Colonic mucosa (tissue), 4 donors: Measurements from ENCODE around the gene WDR83. TPM values are rescaled to one million over a fixed set of nuclear protein-coding genes. Genes with fewer than 3 reads are reported as not detected.

ENCODE experiments used
- DNase-seq: peaks from one replicate; pipeline ENCODE4 v3.0.0-alpha.2; 2020
- H3K27ac ChIP-seq: fragments of 200-600 bp; one replicate; pipeline ENCODE4 v1.8.0; 2021
- H3K27me3 ChIP-seq: fragments of 200-600 bp; one replicate; pipeline ENCODE4 v1.8.0; 2021
- H3K36me3 ChIP-seq: fragments of 200-600 bp; one replicate; pipeline ENCODE4 v1.8.0; 2021
- H3K4me1 ChIP-seq: fragments of 200-600 bp; one replicate; pipeline ENCODE4 v1.8.0; 2021; ENCODE audit warnings: mild to moderate bottlenecking
- H3K4me3 ChIP-seq: fragments of 200-600 bp; one replicate; pipeline ENCODE4 v1.8.0; 2021
- H3K9ac ChIP-seq, 2 donors: one replicate each; pipeline ENCODE4 v1.7.0; 2013; ENCODE audit warnings: control low read depth in 2 of 2, low read depth in 2 of 2, low read length in 2 of 2
- H3K9me3 ChIP-seq: fragments of 200-600 bp; one replicate; pipeline ENCODE4 v1.8.0; 2021
- CTCF ChIP-seq: fragments of 200-600 bp; IDR thresholded peaks from one replicate; pipeline ENCODE4 v1.8.0; 2022; ENCODE audit warnings: antibody characterized with exemption, mild to moderate bottlenecking
- intact Hi-C: fragments of 100-400 bp; cut with DNase I; formaldehyde crosslinking; loops from one replicate; pipeline ENCODE4 v1.14.1; 2022
- total RNA-seq, 2 donors: library from RNA; stranded (reverse); fragmentation: NEBNext Ultra II Directional in 1 of 2; extraction: Animal tissue kit (Norgen Biotek cat#: 25700) in 1 of 2; gene quantifications; one replicate each; pipeline ENCODE4 v1.2.1, GENCODE V29; 2021
- donor health status: healthy.
- donor health status: DM: no; HTN: no; CAD: no.
- donor health status: DM: no; HTN: no; CAD: no.

WDR83 gene
- total RNA-seq, 2 donors from 2014 or later, result 7.3 to 17.9 TPM

- Histone ChIP-seq H3K27ac (no peak overlapping the region), H3K9me3 (no peaks in the 10 kb centered on the region), H3K27me3 (no peaks in the 10 kb centered on the region), H3K9ac (no peak overlapping the region), H3K4me1 (peaks cover 3% of the 10 kb centered on the region), H3K4me3 (no peak overlapping the region), H3K36me3 (peaks cover 11% of the 10 kb centered on the region)
- TF ChIP-seq CTCF, result no peak
- intact Hi-C loops, result no loop called here
- no peak for DNase-seq
Observed at GRCh38 chr19:12680034-12680433, 13.4 kb downstream of the WDR83 start.

GRCh38 chr19:12681074-12681987, 14.7 kb downstream of the WDR83 start, which contains the start of gene DHPS:
Gene DHPS, minus strand, starts transcription at chr19:12681880. Its CDS starts 114 bp downstream, at chr19:12681766.
- H3K4me3 ChIP-seq, result peak within 1 kb of the TSS; percentile 91
- H3K4me1 ChIP-seq, result peaks cover 3% of the 10 kb centered on the region
- no peak for TF ChIP-seq CTCF
- no peaks in the 10 kb centered on the region for H3K9me3 ChIP-seq
- intact Hi-C loops, result no loop called here
- H3K27me3 ChIP-seq, result no peaks in the 10 kb centered on the region
- DNase-seq, result peak; percentile 95
- peak within 1 kb of the TSS; percentile 99 for H3K27ac ChIP-seq
- H3K36me3 ChIP-seq, result peaks cover 11% of the 10 kb centered on the region
- peak within 1 kb of the TSS; percentile 95 to 97 for H3K9ac ChIP-seq

- Histone ChIP-seq H3K9me3 (no peaks in the 10 kb centered on the region), H3K4me3 (no peak overlapping the region), H3K36me3 (no peaks in the 10 kb centered on the region), H3K27ac (no peak overlapping the region), H3K9ac (no peak overlapping the region), H3K27me3 (no peaks in the 10 kb centered on the region), H3K4me1 (no peaks in the 10 kb centered on the region)
- intact Hi-C loops, result no loop called here
- no peak for DNase-seq
- no peak for TF ChIP-seq CTCF
Observed at GRCh38 chr19:12685831-12686230, 19.2 kb downstream of the WDR83 start.

DNA sequence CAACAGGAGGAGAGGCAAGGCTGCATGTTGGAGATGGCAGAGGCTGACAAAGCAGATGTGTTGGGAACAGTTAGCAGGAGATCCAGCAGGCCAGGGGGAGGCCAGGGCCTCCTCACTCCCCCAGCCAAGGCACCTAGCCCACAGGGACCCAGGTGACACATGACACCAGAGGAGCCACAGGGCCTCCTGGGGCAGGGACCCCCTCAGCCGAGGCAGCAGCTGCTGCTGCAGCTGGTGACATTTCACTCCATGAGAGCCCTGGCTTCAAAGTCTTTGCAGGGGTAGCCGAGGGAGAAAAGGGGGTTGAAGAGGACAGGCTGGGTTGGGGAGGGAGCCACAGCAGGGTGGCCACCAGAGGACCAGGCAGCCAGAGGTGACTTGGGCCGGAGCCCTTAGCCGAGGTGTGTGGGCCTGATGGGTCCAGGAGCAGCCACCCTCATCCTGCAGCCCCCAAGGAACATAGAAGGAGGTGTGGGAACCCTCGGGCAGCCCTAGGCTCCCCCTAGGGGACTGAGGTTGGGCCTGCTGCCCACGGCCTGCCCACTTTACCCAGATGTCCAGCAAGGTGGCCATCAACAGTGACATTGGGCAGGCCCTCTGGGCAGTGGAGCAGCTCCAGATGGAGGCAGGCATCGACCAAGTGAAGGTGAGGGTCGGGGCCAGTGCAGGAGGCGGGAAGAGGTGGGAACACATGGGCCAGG, 21.0 kb downstream of the WDR83 start, which contains the start of gene GNG14:
GNG14 (plus strand) TSS at position 503 of the 701 bp plus-strand sequence; CDS start at position 554, 51 bp downstream.
- H3K27ac ChIP-seq, result no peak within 1 kb of the TSS
- DNase-seq, result no peak
- H3K27me3 ChIP-seq, result no peaks in the 10 kb centered on the region
- no peaks in the 10 kb centered on the region for H3K4me1 ChIP-seq
- no peak for TF ChIP-seq CTCF
- no peaks in the 10 kb centered on the region for H3K36me3 ChIP-seq
- H3K9ac ChIP-seq, result no peak within 1 kb of the TSS
- intact Hi-C loops, result no loop called here
- no peak within 1 kb of the TSS for H3K4me3 ChIP-seq
- H3K9me3 ChIP-seq, result no peaks in the 10 kb centered on the region

GRCh38 chr19:12689012-12689411, 22.4 kb downstream of the WDR83 start:
- DNase-seq, result no peak
- no peak for TF ChIP-seq CTCF
- Histone ChIP-seq H3K9me3 (no peaks in the 10 kb centered on the region), H3K27me3 (no peaks in the 10 kb centered on the region), H3K4me1 (no peaks in the 10 kb centered on the region), H3K36me3 (no peaks in the 10 kb centered on the region), H3K9ac (no peak overlapping the region), H3K4me3 (no peak overlapping the region), H3K27ac (no peak overlapping the region)
- intact Hi-C loops, result no loop called here
